ENCODE data around the gene HS3ST4.
"Not testable (repeated sequence)": the region's sequence is repeated elsewhere in the genome, so short reads cannot be mapped to it uniquely, and the experiment has no call there.

The HS3ST4 gene

DNA sequence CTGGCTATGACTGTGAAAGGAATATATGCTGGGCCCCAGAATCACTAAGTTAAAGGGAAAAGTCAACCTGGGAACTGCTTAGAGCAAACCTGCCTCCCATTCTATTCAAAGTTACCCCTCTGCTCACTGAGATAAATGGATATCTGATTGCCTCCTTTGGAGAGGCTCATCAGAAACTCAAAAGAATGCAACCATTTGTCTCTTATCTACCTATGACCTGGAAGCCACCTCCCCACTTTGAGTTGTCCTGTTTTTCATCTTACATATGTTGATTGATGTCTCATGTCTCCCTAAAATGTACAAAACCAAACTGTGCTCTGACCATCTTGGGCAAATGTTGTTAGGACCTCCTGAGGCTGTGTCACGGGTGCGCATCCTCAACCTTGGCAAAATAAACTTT lies 84.5 kb downstream of the HS3ST4 start:
- H3K27ac ChIP-seq (ENCODE audit: low read depth, low read length) = peak overlapping the region; percentile 2
- peak overlapping the region; percentile 59 for H3K56ac ChIP-seq (ENCODE audit: low read length)
- not testable (repeated sequence) for H3K4me2 ChIP-seq (ENCODE audit: low read length); H4K8ac ChIP-seq (ENCODE audit: low read depth, low read length); H2AK5ac ChIP-seq (ENCODE audit: low read length); H3K4me3 ChIP-seq (ENCODE audit: low read length); H3K27me3 ChIP-seq (ENCODE audit: insufficient read depth, low read length, poor library complexity); H2BK15ac ChIP-seq (replicated peaks; ENCODE audit: low read depth); H3K79me2 ChIP-seq (ENCODE audit: control insufficient read depth, insufficient read depth, low read length); H3K36me3 ChIP-seq (ENCODE audit: control insufficient read depth, insufficient read depth, low read length); H3K4ac ChIP-seq (ENCODE audit: low read depth, low read length); H3K9ac ChIP-seq (ENCODE audit: low read length); H3K23ac ChIP-seq (ENCODE audit: low read length); H2BK120ac ChIP-seq (ENCODE audit: low read depth, low read length); H3K4me1 ChIP-seq (ENCODE audit: control insufficient read depth, low read depth, low read length); H3K18ac ChIP-seq (ENCODE audit: low read length); H4K5ac ChIP-seq (ENCODE audit: low read length); H3K79me1 ChIP-seq (ENCODE audit: low read length)
- WGBS (ENCODE audit: extremely low coverage, insufficient coverage, low lambda C conversion rate) = no CpG with 5 or more reads among the region's 2 CpGs
- peak; percentile 39 for DNase-seq
- peak overlapping the region; percentile 48 for H2BK5ac ChIP-seq (ENCODE audit: low read length)

DNA sequence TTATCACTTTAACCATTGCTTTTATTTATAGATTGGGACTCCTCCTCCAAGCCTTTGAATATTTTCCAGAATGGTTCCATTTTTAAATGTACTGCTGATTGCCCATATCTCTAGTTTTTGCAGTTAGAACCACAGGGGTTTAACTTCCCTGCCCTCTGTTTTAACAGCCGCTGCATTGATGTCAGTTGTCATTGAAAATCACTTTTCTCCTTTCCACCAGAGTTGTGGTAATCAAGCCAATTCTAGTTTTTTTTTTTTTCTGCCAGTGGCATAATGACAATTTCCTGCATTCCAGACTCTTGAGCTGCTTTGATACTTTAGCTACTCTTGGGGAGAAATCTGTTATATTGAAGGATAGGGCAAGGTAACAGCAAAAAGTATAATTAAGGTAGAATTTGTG lies 91.5 kb downstream of the HS3ST4 start:
- no peak overlapping the region for H3K4ac ChIP-seq (ENCODE audit: low read depth, low read length)
- no peak overlapping the region for H3K4me2 ChIP-seq (ENCODE audit: low read length)
- H3K9ac ChIP-seq (ENCODE audit: low read length) = no peak overlapping the region
- no peaks in the 10 kb centered on the region for H3K27me3 ChIP-seq (ENCODE audit: insufficient read depth, low read length, poor library complexity)
- H3K4me1 ChIP-seq (ENCODE audit: control insufficient read depth, low read depth, low read length) = peaks cover 2% of the 10 kb centered on the region
- no peak overlapping the region for H2BK120ac ChIP-seq (ENCODE audit: low read depth, low read length)
- H2AK5ac ChIP-seq (ENCODE audit: low read length) = no peak overlapping the region
- H3K79me1 ChIP-seq (ENCODE audit: low read length) = peaks cover 1% of the 10 kb centered on the region
- H4K5ac ChIP-seq (ENCODE audit: low read length) = no peak overlapping the region
- no peak overlapping the region for H2BK5ac ChIP-seq (ENCODE audit: low read length)
- DNase-seq = no peak
- H3K23ac ChIP-seq (ENCODE audit: low read length) = no peak overlapping the region
- H3K56ac ChIP-seq (ENCODE audit: low read length) = no peak overlapping the region
- H3K27ac ChIP-seq (ENCODE audit: low read depth, low read length) = no peak overlapping the region
- H3K36me3 ChIP-seq (ENCODE audit: control insufficient read depth, insufficient read depth, low read length) = no peaks in the 10 kb centered on the region
- H3K4me3 ChIP-seq (ENCODE audit: low read length) = no peak overlapping the region
- no peak overlapping the region for H4K8ac ChIP-seq (ENCODE audit: low read depth, low read length)
- no CpG with 5 or more reads among the region's 1 CpG for WGBS (ENCODE audit: extremely low coverage, insufficient coverage, low lambda C conversion rate)
- H3K18ac ChIP-seq (ENCODE audit: low read length) = no peak overlapping the region
- no peak overlapping the region for H2BK15ac ChIP-seq (replicated peaks; ENCODE audit: low read depth)
- H3K79me2 ChIP-seq (ENCODE audit: control insufficient read depth, insufficient read depth, low read length) = no peaks in the 10 kb centered on the region

- Histone ChIP-seq H3K27ac (ENCODE audit: low read depth, low read length) (no peak overlapping the region), H3K27me3 (ENCODE audit: insufficient read depth, low read length, poor library complexity) (no peaks in the 10 kb centered on the region), H4K5ac (ENCODE audit: low read length) (no peak overlapping the region), H3K4me1 (ENCODE audit: control insufficient read depth, low read depth, low read length) (peaks cover 2% of the 10 kb centered on the region), H2BK5ac (ENCODE audit: low read length) (no peak overlapping the region), H3K36me3 (ENCODE audit: control insufficient read depth, insufficient read depth, low read length) (no peaks in the 10 kb centered on the region), H3K18ac (ENCODE audit: low read length) (no peak overlapping the region), H2BK15ac (replicated peaks; ENCODE audit: low read depth) (no peak overlapping the region), H3K4ac (ENCODE audit: low read depth, low read length) (no peak overlapping the region), H4K8ac (ENCODE audit: low read depth, low read length) (no peak overlapping the region), H3K79me2 (ENCODE audit: control insufficient read depth, insufficient read depth, low read length) (no peaks in the 10 kb centered on the region), H3K56ac (ENCODE audit: low read length) (no peak overlapping the region), H3K4me2 (ENCODE audit: low read length) (no peak overlapping the region), H3K79me1 (ENCODE audit: low read length) (no peaks in the 10 kb centered on the region), H3K4me3 (ENCODE audit: low read length) (no peak overlapping the region), H3K9ac (ENCODE audit: low read length) (no peak overlapping the region), H2AK5ac (ENCODE audit: low read length) (no peak overlapping the region), H2BK120ac (ENCODE audit: low read depth, low read length) (no peak overlapping the region), H3K23ac (ENCODE audit: low read length) (no peak overlapping the region)
- DNase-seq = peak; percentile 83
- WGBS (ENCODE audit: extremely low coverage, insufficient coverage, low lambda C conversion rate) = no CpG with 5 or more reads among the region's 4 CpGs
Observed at GRCh38 chr16:25785361-25785760, 93.6 kb downstream of the HS3ST4 start.

DNA sequence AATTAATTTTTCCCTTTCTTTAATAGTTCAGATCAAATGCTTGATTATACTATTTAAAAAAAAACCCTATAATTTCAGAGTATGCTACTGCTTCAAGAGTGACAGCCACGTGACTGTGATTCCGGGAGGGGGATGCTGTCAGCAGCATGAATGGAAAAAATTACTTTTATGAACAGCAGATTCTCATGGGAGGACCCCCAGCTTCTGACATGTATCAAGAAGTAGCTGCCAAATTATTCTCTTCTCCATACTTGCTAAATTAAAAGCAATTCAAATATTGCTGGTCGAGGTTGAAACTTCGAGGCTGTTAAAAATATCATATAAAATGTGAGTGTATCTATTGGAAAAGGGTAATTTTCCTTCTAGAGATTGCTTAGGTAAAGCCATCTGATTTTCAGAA lies 95.0 kb downstream of the HS3ST4 start:
- H3K23ac ChIP-seq (ENCODE audit: low read length) = no peak overlapping the region
- no peak overlapping the region for H4K8ac ChIP-seq (ENCODE audit: low read depth, low read length)
- WGBS (ENCODE audit: extremely low coverage, insufficient coverage, low lambda C conversion rate) = no CpG with 5 or more reads among the region's 4 CpGs
- no peak overlapping the region for H3K4ac ChIP-seq (ENCODE audit: low read depth, low read length)
- H4K5ac ChIP-seq (ENCODE audit: low read length) = no peak overlapping the region
- no peak overlapping the region for H3K27ac ChIP-seq (ENCODE audit: low read depth, low read length)
- H3K4me1 ChIP-seq (ENCODE audit: control insufficient read depth, low read depth, low read length) = peaks cover 2% of the 10 kb centered on the region
- no peak overlapping the region for H2BK5ac ChIP-seq (ENCODE audit: low read length)
- no peak overlapping the region for H2AK5ac ChIP-seq (ENCODE audit: low read length)
- H3K56ac ChIP-seq (ENCODE audit: low read length) = no peak overlapping the region
- H3K4me2 ChIP-seq (ENCODE audit: low read length) = no peak overlapping the region
- no peak overlapping the region for H2BK15ac ChIP-seq (replicated peaks; ENCODE audit: low read depth)
- no peaks in the 10 kb centered on the region for H3K27me3 ChIP-seq (ENCODE audit: insufficient read depth, low read length, poor library complexity)
- no peak overlapping the region for H3K9ac ChIP-seq (ENCODE audit: low read length)
- H3K18ac ChIP-seq (ENCODE audit: low read length) = no peak overlapping the region
- H3K79me1 ChIP-seq (ENCODE audit: low read length) = no peaks in the 10 kb centered on the region
- no peak for DNase-seq
- H2BK120ac ChIP-seq (ENCODE audit: low read depth, low read length) = no peak overlapping the region
- no peaks in the 10 kb centered on the region for H3K79me2 ChIP-seq (ENCODE audit: control insufficient read depth, insufficient read depth, low read length)
- no peak overlapping the region for H3K4me3 ChIP-seq (ENCODE audit: low read length)
- no peaks in the 10 kb centered on the region for H3K36me3 ChIP-seq (ENCODE audit: control insufficient read depth, insufficient read depth, low read length)

DNA sequence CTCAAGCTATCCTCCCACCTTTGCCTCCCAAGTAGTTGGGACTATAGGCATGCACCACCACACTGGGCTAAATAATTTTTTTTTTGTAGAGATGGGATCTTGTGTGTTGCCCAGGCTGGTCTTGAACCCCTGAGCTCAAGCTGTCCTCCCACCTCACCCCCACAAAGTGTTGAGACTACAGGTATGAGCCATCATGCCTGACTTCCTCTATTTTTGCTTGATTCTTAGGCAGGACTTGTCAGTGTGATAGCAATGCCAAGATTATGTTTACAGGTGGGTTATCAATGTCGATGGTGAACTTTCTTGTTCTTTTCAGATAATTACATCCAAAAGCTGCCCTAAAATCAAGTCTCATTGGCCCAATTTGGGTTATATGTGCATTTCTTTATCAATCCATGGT lies 96.9 kb downstream of the HS3ST4 start:
- Histone ChIP-seq H3K36me3 (ENCODE audit: control insufficient read depth, insufficient read depth, low read length) (no peaks in the 10 kb centered on the region), H4K5ac (ENCODE audit: low read length) (no peak overlapping the region), H3K23ac (ENCODE audit: low read length) (no peak overlapping the region), H3K79me1 (ENCODE audit: low read length) (no peaks in the 10 kb centered on the region), H2BK120ac (ENCODE audit: low read depth, low read length) (no peak overlapping the region), H3K56ac (ENCODE audit: low read length) (no peak overlapping the region), H3K9ac (ENCODE audit: low read length) (no peak overlapping the region), H3K4me1 (ENCODE audit: control insufficient read depth, low read depth, low read length) (peaks cover 2% of the 10 kb centered on the region), H3K4me2 (ENCODE audit: low read length) (no peak overlapping the region), H3K79me2 (ENCODE audit: control insufficient read depth, insufficient read depth, low read length) (no peaks in the 10 kb centered on the region), H3K27ac (ENCODE audit: low read depth, low read length) (no peak overlapping the region), H3K4ac (ENCODE audit: low read depth, low read length) (no peak overlapping the region), H3K18ac (ENCODE audit: low read length) (no peak overlapping the region), H2AK5ac (ENCODE audit: low read length) (no peak overlapping the region), H4K8ac (ENCODE audit: low read depth, low read length) (no peak overlapping the region), H2BK15ac (replicated peaks; ENCODE audit: low read depth) (no peak overlapping the region), H2BK5ac (ENCODE audit: low read length) (no peak overlapping the region), H3K4me3 (ENCODE audit: low read length) (no peak overlapping the region), H3K27me3 (ENCODE audit: insufficient read depth, low read length, poor library complexity) (no peaks in the 10 kb centered on the region)
- no peak for DNase-seq
- WGBS (ENCODE audit: extremely low coverage, insufficient coverage, low lambda C conversion rate) = no CpG with 5 or more reads among the region's 1 CpG

DNA sequence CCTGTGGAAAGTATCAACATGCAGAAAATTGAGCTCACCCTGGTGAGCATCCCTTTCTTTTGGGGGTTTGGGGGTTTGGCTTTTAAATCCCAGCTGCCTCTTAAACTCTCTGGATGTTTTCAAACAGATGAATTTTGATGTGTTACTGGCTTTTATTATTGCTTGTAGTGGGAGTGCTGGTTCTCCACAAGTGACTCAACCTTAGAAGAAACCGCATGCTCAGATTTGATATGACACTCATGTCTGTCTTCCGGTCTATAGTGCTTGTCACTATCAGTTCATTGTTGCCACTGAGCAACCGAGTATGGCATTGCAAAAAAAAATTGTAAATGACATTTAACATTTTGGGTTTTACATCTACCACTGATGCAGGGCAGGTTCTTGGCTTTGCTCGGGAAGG lies 104.5 kb downstream of the HS3ST4 start:
- Histone ChIP-seq H4K5ac (ENCODE audit: low read length) (no peak overlapping the region), H3K4ac (ENCODE audit: low read depth, low read length) (no peak overlapping the region), H2BK15ac (replicated peaks; ENCODE audit: low read depth) (no peak overlapping the region), H2BK5ac (ENCODE audit: low read length) (no peak overlapping the region), H3K4me2 (ENCODE audit: low read length) (no peak overlapping the region), H3K4me1 (ENCODE audit: control insufficient read depth, low read depth, low read length) (no peaks in the 10 kb centered on the region), H3K36me3 (ENCODE audit: control insufficient read depth, insufficient read depth, low read length) (no peaks in the 10 kb centered on the region), H3K79me1 (ENCODE audit: low read length) (peaks cover 2% of the 10 kb centered on the region), H3K18ac (ENCODE audit: low read length) (no peak overlapping the region), H2AK5ac (ENCODE audit: low read length) (no peak overlapping the region), H2BK120ac (ENCODE audit: low read depth, low read length) (no peak overlapping the region), H3K9ac (ENCODE audit: low read length) (no peak overlapping the region), H3K27ac (ENCODE audit: low read depth, low read length) (no peak overlapping the region), H3K56ac (ENCODE audit: low read length) (no peak overlapping the region), H3K27me3 (ENCODE audit: insufficient read depth, low read length, poor library complexity) (no peaks in the 10 kb centered on the region), H3K23ac (ENCODE audit: low read length) (no peak overlapping the region), H4K8ac (ENCODE audit: low read depth, low read length) (no peak overlapping the region), H3K4me3 (ENCODE audit: low read length) (no peak overlapping the region), H3K79me2 (ENCODE audit: control insufficient read depth, insufficient read depth, low read length) (no peaks in the 10 kb centered on the region)
- no peak for DNase-seq
- no CpG with 5 or more reads among the region's 4 CpGs for WGBS (ENCODE audit: extremely low coverage, insufficient coverage, low lambda C conversion rate)
